Activated naive CD4-positive, alpha-beta T cell treated with anti-CD3 and anti-CD28 coated beads for 36 hours (primary cell): ENCODE data around the gene PRPF6. TPM values are rescaled to one million over a fixed set of nuclear protein-coding genes. Genes with fewer than 3 reads are reported as not detected.
"Not testable (repeated sequence)": the region's sequence is repeated elsewhere in the genome, so short reads cannot be mapped to it uniquely, and the experiment has no call there.

Experiments used
- CTCF ChIA-PET: fragments of 350-600 bp; sonication (Branson Sonifier 250); formaldehyde crosslinking; loops from one replicate; lab custom pipeline; 2021; ENCODE audit warnings: antibody characterized with exemption; lab: Charles Lee
- DNase-seq: peaks from one replicate; pipeline ENCODE4 v3.0.0-alpha.2; 2020
- H3K27ac Mint-ChIP-seq: one replicate; pipeline ENCODE4 v1.8.0; 2021; ENCODE audit warnings: mild to moderate bottlenecking, mixed read lengths
- H3K27me3 Mint-ChIP-seq: one replicate; pipeline ENCODE4 v1.8.0; 2021; ENCODE audit warnings: low read depth, mixed read lengths
- H3K36me3 Mint-ChIP-seq: one replicate; pipeline ENCODE4 v1.8.0; 2021; ENCODE audit warnings: low read depth, mixed read lengths
- H3K4me1 Mint-ChIP-seq: one replicate; pipeline ENCODE4 v1.8.0; 2021; ENCODE audit warnings: low read depth, mixed read lengths
- H3K4me3 Mint-ChIP-seq: one replicate; pipeline ENCODE4 v1.8.0; 2021; ENCODE audit warnings: mild to moderate bottlenecking, moderate library complexity, mixed read lengths
- H3K9me3 Mint-ChIP-seq: one replicate; pipeline ENCODE4 v1.8.0; 2021; ENCODE audit warnings: mixed read lengths
- intact Hi-C: fragments of 100-400 bp; cut with micrococcal nuclease; formaldehyde crosslinking; loops from one replicate; pipeline ENCODE4 v1.15.1; 2023
- total RNA-seq, 2 experiments: library from RNA; stranded (reverse); gene quantifications; one replicate each; pipeline ENCODE4 v1.2.3, GENCODE V29; 2021

Gene PRPF6
- total RNA-seq, 2 experiments from 2014 or later: 39.4 to 40.2 TPM

DNA sequence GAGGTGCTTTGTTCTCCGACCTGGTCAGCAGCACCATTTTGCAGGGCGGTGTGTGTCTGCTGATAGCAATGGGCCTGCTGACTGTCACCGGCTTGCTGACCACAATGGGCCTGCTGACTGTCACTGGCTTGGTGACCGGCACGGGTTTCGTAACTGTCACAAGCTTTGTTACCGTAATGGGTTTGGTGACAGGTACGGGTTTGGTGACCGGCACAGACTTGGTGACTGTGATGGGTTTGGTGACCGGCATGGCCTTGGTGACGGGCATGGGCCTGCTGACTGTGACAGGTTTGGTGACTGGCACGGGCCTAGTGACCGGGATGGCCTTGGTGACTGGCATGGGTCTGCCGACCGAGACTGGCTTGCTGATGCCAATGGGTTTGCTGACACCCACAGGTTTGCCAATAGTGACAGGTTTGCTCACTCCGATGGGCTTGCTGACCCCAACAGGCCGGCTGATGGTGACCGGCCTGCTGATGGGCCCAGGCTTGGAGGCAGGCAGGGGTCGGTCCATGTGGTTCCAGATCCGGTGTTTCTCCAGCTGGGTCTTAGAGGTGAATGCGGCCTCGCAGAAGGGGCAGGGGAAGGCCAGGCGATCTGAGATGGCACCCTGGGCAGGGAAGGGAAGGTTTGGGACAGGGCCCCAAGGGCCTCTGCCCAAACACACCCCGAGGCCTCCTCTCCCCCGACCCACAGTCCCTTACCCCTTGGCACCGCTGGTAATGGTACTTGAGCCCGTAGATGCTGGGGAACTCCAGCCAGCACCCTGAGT lies 14.6 kb upstream of the PRPF6 start:
- Mint-ChIP-seq H3K4me3 (no peak overlapping the region), H3K27ac (no peak overlapping the region), H3K9me3 (no peaks in the 10 kb centered on the region), H3K36me3 (peaks cover 4% of the 10 kb centered on the region), H3K4me1 (peaks cover 10% of the 10 kb centered on the region), H3K27me3 (no peaks in the 10 kb centered on the region)
- DNase-seq: peak; percentile 6
- intact Hi-C loops: no loop called here
- CTCF ChIA-PET: no interaction called here

- CTCF ChIA-PET: interaction anchor here (1.5 kb wide), 1 partner anchor 14 kb away, joined by 5 read pairs; the partner anchor contains the start of gene PRPF6
- Mint-ChIP-seq H3K27ac (no peak overlapping the region), H3K27me3 (no peaks in the 10 kb centered on the region), H3K36me3 (peaks cover 4% of the 10 kb centered on the region), H3K4me1 (peaks cover 12% of the 10 kb centered on the region), H3K9me3 (no peaks in the 10 kb centered on the region), H3K4me3 (no peak overlapping the region)
- DNase-seq: peak; percentile 3
- intact Hi-C loops: no loop called here
Measured at GRCh38 chr20:63966944-63967322, 14.0 kb upstream of the PRPF6 start.

GRCh38 chr20:63967330-63968135 lies 13.4 kb upstream of the PRPF6 start:
- Mint-ChIP-seq H3K9me3 (no peaks in the 10 kb centered on the region), H3K36me3 (peaks cover 4% of the 10 kb centered on the region), H3K4me3 (peak overlapping the region; percentile 80), H3K4me1 (peaks cover 14% of the 10 kb centered on the region), H3K27ac (no peak overlapping the region), H3K27me3 (no peaks in the 10 kb centered on the region)
- intact Hi-C loops: no loop called here
- CTCF ChIA-PET: interaction anchor here (1.5 kb wide), 1 partner anchor 13 kb away, joined by 5 read pairs; the partner anchor contains the start of gene PRPF6
- peak; percentile 4 for DNase-seq

GRCh38 chr20:63968136-63968927 lies 12.6 kb upstream of the PRPF6 start:
- CTCF ChIA-PET: interaction anchor here (1.5 kb wide), 1 partner anchor 12 kb away, joined by 5 read pairs; the partner anchor contains the start of gene PRPF6
- Mint-ChIP-seq H3K27ac (peak overlapping the region; percentile 79), H3K4me3 (peak overlapping the region; percentile 80), H3K9me3 (no peaks in the 10 kb centered on the region), H3K4me1 (peaks cover 15% of the 10 kb centered on the region), H3K27me3 (no peaks in the 10 kb centered on the region), H3K36me3 (peaks cover 3% of the 10 kb centered on the region)
- DNase-seq: peak; percentile 4
- intact Hi-C loops: no loop called here

GRCh38 chr20:63968928-63969760 lies 11.8 kb upstream of the PRPF6 start:
- H3K4me1 Mint-ChIP-seq: peaks cover 20% of the 10 kb centered on the region
- peak overlapping the region; percentile 80 for H3K4me3 Mint-ChIP-seq
- peak; percentile 43 for DNase-seq
- CTCF ChIA-PET: no interaction called here
- no peaks in the 10 kb centered on the region for H3K27me3 Mint-ChIP-seq
- H3K9me3 Mint-ChIP-seq: no peaks in the 10 kb centered on the region
- intact Hi-C loops: no loop called here
- H3K36me3 Mint-ChIP-seq: peaks cover 7% of the 10 kb centered on the region
- peak overlapping the region; percentile 79 for H3K27ac Mint-ChIP-seq

- peaks cover 11% of the 10 kb centered on the region for H3K36me3 Mint-ChIP-seq
- intact Hi-C loops: loop anchor here (2.0 kb wide), 1 partner anchor 389 kb away; no protein-coding TSS in a partner anchor
Measured at GRCh38 chr20:63969838-63970713, 10.9 kb upstream of the PRPF6 start, which contains the start of gene ZNF512B. Gene ZNF512B (minus strand): TSS chr20:63969930. CDS start chr20:63967950, 1,980 bp downstream.

GRCh38 chr20:63970714-63971431 lies 10.1 kb upstream of the PRPF6 start:
- intact Hi-C loops: loop anchor here (2.0 kb wide), 1 partner anchor 390 kb away; no protein-coding TSS in a partner anchor
- Mint-ChIP-seq H3K4me1 (peaks cover 21% of the 10 kb centered on the region), H3K9me3 (no peaks in the 10 kb centered on the region), H3K27me3 (no peaks in the 10 kb centered on the region), H3K4me3 (peak overlapping the region; percentile 62), H3K36me3 (peaks cover 11% of the 10 kb centered on the region), H3K27ac (no peak overlapping the region)
- CTCF ChIA-PET: no interaction called here
- DNase-seq: no peak

More at GRCh38 chr20:63969838-63970713, 10.9 kb upstream of the PRPF6 start, which contains the start of gene ZNF512B:
- peak within 1 kb of the TSS; percentile 80 for H3K4me3 Mint-ChIP-seq
- H3K9me3 Mint-ChIP-seq: no peaks in the 10 kb centered on the region
- CTCF ChIA-PET: no interaction called here
- H3K4me1 Mint-ChIP-seq: peaks cover 21% of the 10 kb centered on the region
- no peaks in the 10 kb centered on the region for H3K27me3 Mint-ChIP-seq
- DNase-seq: peak; percentile 60
- peak within 1 kb of the TSS; percentile 79 for H3K27ac Mint-ChIP-seq

DNA sequence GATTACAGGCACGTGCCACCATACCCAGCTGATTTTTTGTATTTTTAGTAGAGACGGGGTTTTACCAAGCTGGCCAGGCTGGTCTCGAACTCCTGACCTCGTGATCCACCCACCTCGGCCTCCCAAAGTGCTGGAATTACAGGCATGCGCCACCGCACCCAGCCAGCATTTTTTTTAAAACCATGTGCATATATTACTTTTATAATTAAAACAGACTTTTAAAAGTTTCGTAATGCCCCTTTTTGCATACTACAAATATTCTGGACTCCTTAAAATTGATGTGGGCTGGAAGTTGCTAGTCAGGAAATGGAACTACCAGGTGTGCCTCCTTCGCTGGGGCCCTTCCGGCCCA lies 9.0 kb upstream of the PRPF6 start:
- CTCF ChIA-PET, DNase-seq, H3K4me3 Mint-ChIP-seq, H3K27ac Mint-ChIP-seq, H3K27me3 Mint-ChIP-seq, H3K9me3 Mint-ChIP-seq: not testable (repeated sequence)
- Mint-ChIP-seq H3K4me1 (peaks cover 30% of the 10 kb centered on the region), H3K36me3 (peaks cover 20% of the 10 kb centered on the region)
- intact Hi-C loops: loop anchor here (2.0 kb wide), 1 partner anchor 391 kb away; no protein-coding TSS in a partner anchor

- CTCF ChIA-PET: interaction anchor here (1.1 to 2.1 kb wide), 5 partner anchors 39 to 184 kb away, joined by 3 to 6 read pairs (median 5); partner anchors contain the start of gene TPD52L2
- intact Hi-C loops: loop anchor here (1.0 kb wide), 1 partner anchor 63 kb away; no protein-coding TSS in a partner anchor
- H3K4me3 Mint-ChIP-seq: no peak overlapping the region
Measured at GRCh38 chr20:63972312-63973159, 8.4 kb upstream of the PRPF6 start.

More at GRCh38 chr20:63972312-63973159, 8.4 kb upstream of the PRPF6 start:
- Mint-ChIP-seq H3K27ac (no peak overlapping the region), H3K9me3 (no peaks in the 10 kb centered on the region), H3K36me3 (peaks cover 23% of the 10 kb centered on the region), H3K27me3 (no peaks in the 10 kb centered on the region), H3K4me1 (peaks cover 36% of the 10 kb centered on the region)
- no peak for DNase-seq
